GM12865 (cell line): ENCODE results near the gene TRAPPC12.
"Not testable (repeated sequence)": the region's sequence is repeated elsewhere in the genome, so short reads cannot be mapped to it uniquely, and the experiment has no call there.

Experiments used
- DNase-seq: peaks from one replicate; pipeline ENCODE4 v3.0.0; 2010; ENCODE audit warnings: low read depth
- H3K4me3 ChIP-seq: 2 replicates; pipeline ENCODE4 v1.5.1; 2011; ENCODE audit warnings: mild to moderate bottlenecking, low read depth, low read length, control low read depth
- TF ChIP-seq, protein P1 (sequence below): IDR thresholded peaks from 2 replicates; pipeline ENCODE4 v1.5.1; 2011; ENCODE audit warnings: low read length, control low read depth, low read depth, inconsistent platforms; ENCODE audit not compliant: insufficient read depth; ENCODE audit errors: missing control alignments

The TRAPPC12 gene

DNA sequence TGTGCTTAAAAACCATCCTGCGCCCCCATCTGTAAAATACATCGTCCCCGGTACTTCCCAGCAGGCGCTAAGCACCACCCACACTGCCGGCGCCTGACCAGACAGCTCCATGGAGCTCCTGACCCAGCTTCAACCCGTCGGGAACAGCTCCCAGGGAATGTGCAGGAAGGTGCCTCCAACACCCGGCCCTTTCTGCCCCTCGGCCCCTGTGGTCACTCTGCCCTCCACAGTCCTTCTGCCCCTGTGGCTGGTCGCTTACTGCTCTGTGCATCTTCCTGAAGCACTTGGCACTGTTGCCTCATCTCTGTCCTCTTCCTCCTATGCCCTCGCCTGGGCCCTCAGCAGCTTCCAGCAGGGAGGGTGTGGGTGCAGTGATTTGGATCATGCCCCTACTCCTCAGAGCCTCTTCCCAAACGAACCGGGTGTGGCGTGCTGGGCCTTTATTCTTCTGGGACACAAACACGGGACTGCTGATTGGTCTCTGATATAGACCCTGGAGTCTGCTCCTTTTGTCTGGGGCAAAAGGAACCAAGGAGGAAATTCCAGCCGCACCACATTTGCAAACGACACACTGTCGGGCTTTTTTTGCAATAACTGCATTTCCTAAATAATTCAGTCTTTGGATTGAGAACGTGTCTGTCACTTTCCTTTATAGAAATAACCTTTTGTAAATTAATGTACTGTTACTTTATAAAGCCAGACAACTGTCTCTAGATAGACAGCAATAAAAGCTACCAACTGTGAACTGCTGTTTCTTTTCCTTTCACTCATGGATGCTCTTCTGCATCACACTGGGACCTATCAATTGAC lies 73.9 kb downstream of the TRAPPC12 start:
- TF ChIP-seq, protein P1, sequence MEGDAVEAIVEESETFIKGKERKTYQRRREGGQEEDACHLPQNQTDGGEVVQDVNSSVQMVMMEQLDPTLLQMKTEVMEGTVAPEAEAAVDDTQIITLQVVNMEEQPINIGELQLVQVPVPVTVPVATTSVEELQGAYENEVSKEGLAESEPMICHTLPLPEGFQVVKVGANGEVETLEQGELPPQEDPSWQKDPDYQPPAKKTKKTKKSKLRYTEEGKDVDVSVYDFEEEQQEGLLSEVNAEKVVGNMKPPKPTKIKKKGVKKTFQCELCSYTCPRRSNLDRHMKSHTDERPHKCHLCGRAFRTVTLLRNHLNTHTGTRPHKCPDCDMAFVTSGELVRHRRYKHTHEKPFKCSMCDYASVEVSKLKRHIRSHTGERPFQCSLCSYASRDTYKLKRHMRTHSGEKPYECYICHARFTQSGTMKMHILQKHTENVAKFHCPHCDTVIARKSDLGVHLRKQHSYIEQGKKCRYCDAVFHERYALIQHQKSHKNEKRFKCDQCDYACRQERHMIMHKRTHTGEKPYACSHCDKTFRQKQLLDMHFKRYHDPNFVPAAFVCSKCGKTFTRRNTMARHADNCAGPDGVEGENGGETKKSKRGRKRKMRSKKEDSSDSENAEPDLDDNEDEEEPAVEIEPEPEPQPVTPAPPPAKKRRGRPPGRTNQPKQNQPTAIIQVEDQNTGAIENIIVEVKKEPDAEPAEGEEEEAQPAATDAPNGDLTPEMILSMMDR, result no peak

DNA sequence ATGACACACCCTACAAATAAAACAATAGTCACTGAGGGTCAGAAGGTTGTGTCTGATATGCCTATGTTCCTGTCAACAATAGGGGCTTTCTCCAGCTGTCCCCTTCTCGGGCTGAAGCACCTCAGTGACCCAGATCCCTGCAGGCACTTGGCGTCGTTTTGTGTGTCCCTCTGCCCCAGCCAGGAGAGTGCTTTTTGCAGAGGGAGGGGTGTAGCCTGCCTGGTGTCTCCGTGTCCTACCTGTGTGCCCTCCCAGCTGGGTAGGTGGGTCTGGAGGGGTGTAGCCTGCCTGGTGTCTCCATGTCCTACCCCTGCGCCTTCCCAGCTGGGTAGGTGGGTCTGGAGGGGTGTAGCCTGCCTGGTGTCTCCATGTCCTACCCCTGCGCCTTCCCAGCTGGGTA lies 74.5 kb downstream of the TRAPPC12 start:
- DNase-seq, result not testable (repeated sequence)

More for the DNA sequence above, 73.9 kb downstream of the TRAPPC12 start:
- no peak for DNase-seq
- H3K4me3 ChIP-seq, result no peak overlapping the region

DNA sequence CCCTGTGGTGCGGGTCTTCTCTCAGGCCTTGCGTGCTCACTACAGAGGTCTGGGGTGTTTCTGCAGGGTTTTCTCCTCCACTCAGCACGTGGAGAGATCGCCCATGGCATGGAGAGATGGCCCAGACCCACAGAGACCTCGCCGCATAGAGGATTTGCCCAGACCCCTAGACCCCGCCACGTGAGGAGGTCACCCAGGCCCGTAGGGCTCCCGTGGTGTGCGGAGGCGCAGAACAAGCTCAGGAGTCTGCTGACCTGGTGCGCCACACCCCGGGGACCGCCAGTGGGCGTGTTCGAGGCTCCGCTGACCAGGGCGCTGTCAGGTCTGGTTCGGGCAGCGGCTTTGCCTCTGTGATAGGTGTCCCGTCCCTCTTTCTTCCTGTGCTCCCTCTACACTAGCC lies 75.3 kb downstream of the TRAPPC12 start:
- TF ChIP-seq, protein P1, result no peak
- DNase-seq, result no peak
- H3K4me3 ChIP-seq, result no peak overlapping the region

More for the DNA sequence above, 74.5 kb downstream of the TRAPPC12 start:
- not testable (repeated sequence) for H3K4me3 ChIP-seq

DNA sequence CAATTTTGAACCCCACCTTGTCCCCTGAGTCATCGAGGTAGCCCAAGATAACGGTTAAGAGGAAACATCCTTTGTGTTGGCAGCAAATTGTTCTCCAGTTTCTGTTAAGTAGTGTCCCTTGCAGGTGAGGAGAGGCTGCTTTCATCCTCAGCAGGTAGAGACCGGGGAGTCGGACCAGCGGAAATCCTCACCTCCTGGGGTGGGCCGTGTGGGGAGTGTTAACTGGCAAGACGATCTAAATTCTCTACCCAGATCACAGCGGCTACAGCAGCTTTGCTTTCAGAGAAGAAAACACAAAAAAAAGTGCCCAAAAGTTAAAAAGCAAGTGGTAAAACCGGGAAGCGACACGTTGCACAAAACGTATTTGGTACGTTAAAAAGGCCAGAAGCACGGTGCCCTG lies 76.6 kb downstream of the TRAPPC12 start:
- H3K4me3 ChIP-seq, result no peak overlapping the region
- DNase-seq, result no peak
- TF ChIP-seq, protein P1, result no peak

DNA sequence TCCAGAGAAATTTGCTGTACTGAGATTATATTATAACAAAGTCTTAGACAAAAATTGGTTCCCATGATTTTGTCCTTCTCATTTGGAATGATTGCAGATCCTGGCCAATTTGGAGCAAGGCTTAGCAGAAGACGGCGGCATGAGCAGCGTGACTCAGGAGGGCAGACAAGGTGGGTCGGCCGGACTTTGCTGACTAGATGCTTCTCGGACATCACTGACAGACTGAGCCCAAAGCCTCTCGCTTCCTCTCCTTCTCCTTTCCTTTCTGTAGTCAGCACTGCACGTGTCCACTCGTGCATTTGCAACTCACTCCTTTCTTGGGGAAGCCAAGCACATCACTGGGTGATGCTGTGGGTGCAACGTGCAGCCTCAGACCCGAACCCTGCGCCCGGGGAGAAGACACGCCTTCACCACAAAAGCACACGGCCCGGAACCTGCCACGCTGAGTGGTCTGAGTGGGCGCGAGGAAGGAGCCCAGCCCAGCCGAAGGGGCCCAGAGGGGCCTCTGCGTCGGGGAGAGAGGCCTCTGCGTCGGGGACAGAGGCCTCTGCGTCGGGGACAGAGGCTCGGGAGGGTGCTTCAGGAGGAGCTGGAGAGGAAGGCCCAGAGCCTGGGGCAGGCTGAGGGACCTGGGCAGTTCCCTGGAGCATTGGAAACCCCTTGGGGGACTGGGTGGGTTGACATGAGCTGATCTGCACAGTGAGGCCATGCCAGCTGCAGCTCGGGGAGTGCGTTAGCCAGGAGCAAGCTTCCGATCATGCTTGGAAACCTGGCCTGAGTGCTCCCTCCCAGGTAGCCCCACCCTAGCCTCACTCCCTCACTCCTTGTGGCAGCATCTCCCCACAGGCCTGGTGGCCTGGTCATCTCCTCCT lies 78.3 kb downstream of the TRAPPC12 start:
- no peak overlapping the region for H3K4me3 ChIP-seq
- TF ChIP-seq, protein P1, result no peak
- DNase-seq, result no peak

DNA sequence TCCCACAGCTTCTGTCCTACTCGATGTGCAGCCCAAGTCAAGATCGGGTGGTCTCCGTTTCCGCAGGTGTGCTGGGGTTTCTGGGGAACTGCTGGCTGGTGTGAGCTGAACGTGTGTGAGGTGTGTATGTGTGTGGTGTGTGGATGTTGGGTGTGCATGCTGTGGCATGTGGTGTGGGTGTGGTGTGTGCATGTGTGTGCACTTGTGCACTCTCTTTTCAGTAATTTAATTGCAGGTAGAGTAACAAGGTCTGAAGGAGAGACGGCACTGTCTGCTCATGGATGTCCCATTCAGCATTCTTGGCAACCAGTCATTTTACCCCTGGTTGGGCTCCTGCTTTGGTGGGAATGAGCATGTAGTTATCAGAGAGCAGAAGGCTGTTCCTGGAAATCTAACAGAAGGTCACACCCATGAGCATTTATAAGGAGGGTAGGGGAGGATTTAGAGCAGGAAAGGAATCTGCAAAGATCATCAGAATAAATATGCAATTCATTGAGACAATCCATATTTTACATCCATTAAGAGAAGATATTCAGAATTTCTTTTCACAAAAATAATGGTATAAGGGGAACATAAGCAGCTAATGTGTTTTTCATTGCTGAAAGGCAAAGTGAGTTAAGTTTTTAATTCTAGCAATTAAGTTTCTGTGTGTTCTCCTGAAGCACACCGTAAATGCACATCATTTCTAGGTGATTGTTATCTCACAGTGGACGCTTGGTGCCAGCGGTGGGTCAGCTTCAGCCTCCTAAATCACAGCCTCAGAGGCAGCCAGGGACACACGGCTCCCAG lies 79.1 kb downstream of the TRAPPC12 start:
- H3K4me3 ChIP-seq, result no peak overlapping the region
- TF ChIP-seq, protein P1, result no peak
- no peak for DNase-seq
